Spleen (tissue), 7 donors: ENCODE measurements around the gene MYO5B.

Experiments
- POLR2A ChIP-seq, 3 donors: fragments of 450-650 bp; IDR thresholded peaks; one replicate each; pipeline ENCODE4 v1.5.1; 2017; ENCODE audit warnings: antibody characterized with exemption in 3 of 3, mild to moderate bottlenecking in 1 of 3
- POLR2AphosphoS5 ChIP-seq, 3 donors: sonication (generic); formaldehyde crosslinking; IDR thresholded peaks; one replicate each; pipeline ENCODE4 v1.5.1; 2017; ENCODE audit warnings: antibody characterized with exemption in 3 of 3
- TF ChIP-seq, protein P1 (sequence below), 11 experiments: fragments of 200-600 bp in 7 of 11; fragments of 450-650 bp in 4 of 11; sonication (generic) in 4 of 11; IDR thresholded peaks in 8 of 11; conservative IDR thresholded peaks in 3 of 11; 1 replicate in 7 of 11; 2 replicates in 4 of 11; pipeline versions ENCODE4 v1.4.0 to v1.8.0; 2016 to 2021; ENCODE audit warnings: antibody characterized with exemption in 11 of 11, inconsistent platforms in 4 of 11, mild to moderate bottlenecking in 1 of 11
- donor health status: DM: no; HTN: no; CAD: no; lungs with moderate emphysema.
- donor health status: DM: no; HTN: no; CAD: no.
- donor health status: DM: no; HTN: no; CAD: no.

DNA sequence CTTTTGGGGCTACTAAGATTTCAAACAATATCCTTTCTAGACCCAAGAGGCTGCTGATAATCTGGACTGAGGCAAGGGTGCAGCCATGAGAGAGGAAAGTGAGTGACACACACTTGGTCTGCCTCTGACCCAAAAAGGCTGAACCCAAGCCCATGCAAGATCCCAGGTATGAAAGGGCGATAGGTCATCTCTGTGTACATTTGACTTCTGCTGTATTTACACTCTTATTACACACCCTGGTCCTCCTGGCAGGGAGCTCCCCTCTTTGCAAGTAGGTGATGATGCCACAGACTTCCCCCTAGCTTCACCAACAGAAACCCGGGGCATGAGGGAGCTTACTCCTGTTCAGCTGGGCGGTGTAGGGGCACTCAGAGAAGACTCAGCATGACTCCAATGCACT lies 319.8 kb downstream of the MYO5B start:
- TF ChIP-seq, protein P1, sequence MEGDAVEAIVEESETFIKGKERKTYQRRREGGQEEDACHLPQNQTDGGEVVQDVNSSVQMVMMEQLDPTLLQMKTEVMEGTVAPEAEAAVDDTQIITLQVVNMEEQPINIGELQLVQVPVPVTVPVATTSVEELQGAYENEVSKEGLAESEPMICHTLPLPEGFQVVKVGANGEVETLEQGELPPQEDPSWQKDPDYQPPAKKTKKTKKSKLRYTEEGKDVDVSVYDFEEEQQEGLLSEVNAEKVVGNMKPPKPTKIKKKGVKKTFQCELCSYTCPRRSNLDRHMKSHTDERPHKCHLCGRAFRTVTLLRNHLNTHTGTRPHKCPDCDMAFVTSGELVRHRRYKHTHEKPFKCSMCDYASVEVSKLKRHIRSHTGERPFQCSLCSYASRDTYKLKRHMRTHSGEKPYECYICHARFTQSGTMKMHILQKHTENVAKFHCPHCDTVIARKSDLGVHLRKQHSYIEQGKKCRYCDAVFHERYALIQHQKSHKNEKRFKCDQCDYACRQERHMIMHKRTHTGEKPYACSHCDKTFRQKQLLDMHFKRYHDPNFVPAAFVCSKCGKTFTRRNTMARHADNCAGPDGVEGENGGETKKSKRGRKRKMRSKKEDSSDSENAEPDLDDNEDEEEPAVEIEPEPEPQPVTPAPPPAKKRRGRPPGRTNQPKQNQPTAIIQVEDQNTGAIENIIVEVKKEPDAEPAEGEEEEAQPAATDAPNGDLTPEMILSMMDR (IDR thresholded peaks at IDR 0.05 in 8 of 11, conservative IDR thresholded peaks at IDR 0.05 in 3 of 11) = no peak
- TF ChIP-seq POLR2AphosphoS5 (IDR thresholded peaks at IDR 0.05) (no peak), POLR2A (IDR thresholded peaks at IDR 0.05) (no peak)
